Keratinocyte (primary cell): ENCODE measurements around the gene INSC.

Source experiments
- CTCF ChIP-seq, 3 experiments: IDR thresholded peaks in 1 of 3; conservative IDR thresholded peaks in 1 of 3; optimal IDR thresholded peaks in 1 of 3; 2 replicates in 2 of 3; 3 replicates in 1 of 3; pipeline versions ENCODE3 to v1.5.1; 2011; ENCODE audit warnings: low read length in 3 of 3, mild to moderate bottlenecking in 3 of 3, moderate library complexity in 2 of 3, control low read depth in 1 of 3, inconsistent platforms in 1 of 3; ENCODE audit not compliant: insufficient read depth in 2 of 3; ENCODE audit errors: extremely low read depth in 1 of 3
- EZH2 ChIP-seq: IDR thresholded peaks from one replicate; pipeline ENCODE4 v1.6.1; 2012; ENCODE audit warnings: inconsistent platforms, mild to moderate bottlenecking, low read length, moderate library complexity

GRCh38 chr11:15213471-15214231 is 98.9 kb downstream of the INSC start:
- TF ChIP-seq CTCF (optimal IDR thresholded peaks at IDR 0.05 in 1 of 3, IDR thresholded peaks at IDR 0.05 in 1 of 3, conservative IDR thresholded peaks at IDR 0.05 in 1 of 3; ENCODE audit: extremely low read depth in 1 of 3, insufficient read depth in 2 of 3, low read length in 3 of 3): no peak
- no peak for TF ChIP-seq EZH2
